DMS 273 (cell line): Measurements from ENCODE around the gene TRERF1.
A peak's percentile ranks its signal among the peaks of the same experiment; 100 is the strongest.

ENCODE experiments used
- DNase-seq: peaks from one replicate; lab custom pipeline; 2025; ENCODE audit not compliant: unreplicated experiment; lab: John Stamatoyannopoulos, UW

The TRERF1 gene

GRCh38 chr6:42341771-42342553, 109.8 kb downstream of the TRERF1 start:
- DNase-seq = peak; percentile 52

- no peak for DNase-seq
These were observed 110.5 kb downstream of the TRERF1 start for GRCh38 chr6:42341221-42341620.

GRCh38 chr6:42340511-42340910, 111.2 kb downstream of the TRERF1 start:
- DNase-seq = no peak

GRCh38 chr6:42339991-42340401, 111.7 kb downstream of the TRERF1 start:
- no peak for DNase-seq

- DNase-seq = no peak
These were observed 112.9 kb downstream of the TRERF1 start for GRCh38 chr6:42338744-42339222.

- peak; percentile 38 for DNase-seq
These were observed 113.6 kb downstream of the TRERF1 start for GRCh38 chr6:42337985-42338743.

DNA sequence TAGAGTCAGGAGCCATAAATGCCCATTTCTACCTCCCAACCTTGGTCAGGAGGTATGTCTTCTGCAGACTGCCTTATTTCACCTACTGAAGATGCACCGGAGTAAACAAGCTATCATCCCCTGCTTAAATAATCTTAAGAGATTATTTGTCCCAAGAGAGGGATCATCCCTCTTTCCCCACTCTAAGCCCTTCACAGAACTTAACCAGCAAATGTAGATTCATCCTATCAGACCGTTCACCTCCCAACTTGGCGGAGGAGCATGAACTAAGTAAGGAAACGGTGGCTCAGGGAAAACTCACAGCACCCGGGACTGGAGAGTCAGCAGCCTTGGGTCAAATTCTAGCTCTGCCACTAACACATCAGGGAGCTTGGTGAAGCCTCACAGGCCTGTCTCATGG, 115.3 kb downstream of the TRERF1 start:
- no peak for DNase-seq

- no peak for DNase-seq
These were observed 115.8 kb downstream of the TRERF1 start for GRCh38 chr6:42335896-42336295.

- no peak for DNase-seq
These were observed 116.9 kb downstream of the TRERF1 start for GRCh38 chr6:42334870-42335269.

GRCh38 chr6:42333612-42334011, 118.1 kb downstream of the TRERF1 start:
- no peak for DNase-seq

GRCh38 chr6:42332916-42333315, 118.8 kb downstream of the TRERF1 start:
- no peak for DNase-seq

DNA sequence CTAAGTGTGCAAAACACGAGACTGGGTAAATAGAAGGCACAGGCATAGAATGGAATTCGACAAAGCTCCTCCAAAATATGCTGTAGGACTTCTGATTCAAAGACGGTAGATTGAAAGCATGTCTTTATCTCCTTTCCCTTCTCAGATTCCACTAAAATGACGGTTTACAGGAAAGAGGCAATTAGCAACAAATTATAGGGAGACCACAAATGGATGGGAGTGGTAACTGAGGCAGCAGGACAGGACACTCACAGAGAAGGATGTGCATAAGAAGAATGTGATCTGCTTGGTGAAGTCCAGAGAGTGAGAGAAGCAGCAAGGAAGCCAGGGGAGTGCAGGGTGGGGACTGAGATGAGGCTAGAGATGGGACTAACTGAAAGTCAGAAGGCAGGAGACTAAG, 120.7 kb downstream of the TRERF1 start:
- no peak for DNase-seq

DNA sequence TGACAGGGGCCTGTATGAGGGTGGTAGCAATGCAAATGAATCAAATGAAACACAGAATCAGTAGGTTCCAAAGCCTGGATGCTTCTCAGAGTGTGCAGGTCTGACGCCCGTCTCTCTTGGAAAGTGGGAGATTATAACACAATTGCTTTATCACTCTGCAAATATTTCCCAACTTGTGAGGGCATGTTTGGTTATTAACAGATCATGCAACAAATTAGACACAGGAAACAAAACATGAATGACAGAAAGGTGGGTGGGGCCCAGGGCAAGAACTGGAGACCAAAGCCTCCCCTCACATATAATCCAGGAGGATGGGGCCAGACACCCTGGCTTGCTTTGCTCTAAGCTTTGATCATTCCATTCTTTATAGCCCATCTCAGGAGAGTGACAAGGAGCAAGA, 125.5 kb downstream of the TRERF1 start:
- no peak for DNase-seq

DNA sequence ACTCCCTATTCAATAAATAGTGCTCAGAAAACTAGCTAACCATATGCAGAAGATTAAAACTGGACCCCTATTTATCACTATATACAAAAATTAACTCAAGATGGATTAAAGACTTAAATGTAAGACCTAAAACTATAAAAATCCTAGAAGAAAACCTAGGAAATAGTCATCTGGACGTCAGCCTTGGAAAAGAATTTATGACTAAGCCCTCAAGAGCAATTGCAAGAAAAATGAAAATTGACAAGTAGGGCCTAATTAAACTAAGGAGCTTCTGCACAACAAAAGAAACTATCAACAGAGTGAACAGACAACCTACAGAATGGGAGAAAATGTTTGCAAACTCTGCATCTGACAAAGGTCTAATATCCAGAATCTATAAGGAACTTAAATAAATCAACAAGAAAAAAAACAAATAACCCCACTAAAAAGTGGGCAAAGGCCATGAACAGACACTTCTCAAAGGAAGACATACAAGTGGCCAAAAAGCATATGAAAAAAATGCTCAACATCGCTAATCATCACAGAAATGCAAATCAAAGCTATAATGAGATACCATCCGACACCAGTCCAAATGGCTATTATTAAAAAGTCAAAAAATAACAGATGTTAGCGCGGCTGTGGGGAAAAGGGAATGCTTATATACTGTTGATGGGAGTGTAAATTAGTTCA, 126.9 kb downstream of the TRERF1 start:
- DNase-seq = peak; percentile 49

GRCh38 chr6:42322676-42323075, 129.1 kb downstream of the TRERF1 start:
- DNase-seq = no peak

GRCh38 chr6:42321976-42322375, 129.8 kb downstream of the TRERF1 start:
- no peak for DNase-seq

- DNase-seq = no peak
These were observed 131.0 kb downstream of the TRERF1 start for GRCh38 chr6:42320762-42321161.

DNA sequence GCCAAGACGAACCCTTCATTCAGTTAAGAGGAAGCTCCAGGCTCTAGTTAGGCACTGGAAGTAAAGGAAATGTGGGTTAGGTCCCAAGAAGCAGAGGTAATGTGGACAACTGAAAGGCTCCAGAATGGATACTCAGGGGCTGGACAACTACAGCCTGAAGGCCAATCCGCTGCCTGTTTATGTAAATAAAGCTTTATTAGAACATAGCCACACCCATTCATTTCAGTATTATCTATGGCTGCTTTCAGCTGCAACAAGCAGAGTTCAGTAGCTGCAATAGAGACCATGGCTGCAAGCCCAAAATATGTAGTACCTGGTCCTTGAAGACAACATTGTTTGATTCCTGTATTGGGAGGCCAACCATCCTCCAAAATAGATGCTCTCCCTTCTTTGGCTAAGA, 133.2 kb downstream of the TRERF1 start:
- DNase-seq = no peak

- DNase-seq = no peak
These were observed 134.7 kb downstream of the TRERF1 start for GRCh38 chr6:42316981-42317380.

DNA sequence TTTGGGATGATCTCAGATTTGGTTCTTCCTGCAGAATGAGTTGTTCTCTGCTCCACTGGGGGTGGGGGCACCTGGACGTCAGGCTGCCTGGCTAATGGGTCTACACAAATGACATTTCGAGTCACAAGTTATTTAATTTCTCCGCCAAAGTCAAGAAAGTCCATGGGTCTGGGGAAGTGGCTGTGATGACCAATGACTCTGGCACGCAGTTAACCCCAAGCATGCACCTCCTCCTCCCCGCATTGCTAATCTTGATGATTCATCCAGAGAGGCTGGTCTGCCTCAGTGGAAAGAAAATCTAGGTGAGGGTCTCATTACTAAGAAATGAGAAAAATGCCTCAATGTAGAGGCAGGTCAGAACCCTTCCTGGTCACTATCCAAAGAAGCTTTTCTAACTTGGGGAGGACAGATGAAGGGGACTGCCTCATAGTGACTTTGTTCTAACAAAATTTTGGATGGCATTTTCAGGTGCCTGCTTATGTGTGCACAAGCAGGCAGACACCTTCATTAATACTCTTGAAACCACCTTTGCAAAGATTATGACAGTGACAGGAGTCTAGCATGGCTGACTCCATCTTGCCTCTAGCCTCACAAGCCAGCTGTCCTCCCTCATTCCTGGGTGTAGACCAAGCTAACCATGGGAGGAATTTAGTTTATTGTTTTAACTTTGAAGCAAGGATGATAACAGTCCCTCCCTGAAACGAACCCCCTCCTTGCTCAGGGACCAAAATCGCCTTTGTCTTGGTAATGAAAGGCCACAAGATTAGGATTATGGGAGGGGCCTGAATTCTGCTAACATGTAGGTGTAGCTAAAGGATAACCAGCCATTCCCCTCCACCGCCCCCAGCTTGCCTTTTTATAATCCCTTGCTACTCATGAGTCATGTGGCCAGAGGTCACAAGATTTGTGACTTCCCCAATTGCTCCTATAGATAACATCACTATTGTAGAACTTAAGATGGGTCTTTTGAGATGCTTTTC, 135.4 kb downstream of the TRERF1 start:
- no peak for DNase-seq
